HepG2 (cell line): ENCODE data around the gene EPC2. TPM values are rescaled to one million over a fixed set of nuclear protein-coding genes. Genes with fewer than 3 reads are reported as not detected.

Source experiments
- BHLHE40 ChIP-seq: IDR thresholded peaks from 2 replicates; pipeline ENCODE4 v1.6.1; 2011; ENCODE audit warnings: low read length, improper control_type of control experiment
- CHD2 ChIP-seq: IDR thresholded peaks from 2 replicates; pipeline ENCODE4 v1.6.1; 2011; ENCODE audit warnings: low read depth, low read length, improper control_type of control experiment
- DMAP1 ChIP-seq: IDR thresholded peaks from 2 replicates; pipeline ENCODE4 v1.6.1; 2016
- ERF ChIP-seq: IDR thresholded peaks from 2 replicates; pipeline ENCODE4 v1.6.1; 2018; ENCODE audit warnings: missing biosample characterization, missing genetic modification reagents
- FOSL1 ChIP-seq: sonication (generic); formaldehyde crosslinking; IDR thresholded peaks from 2 replicates; pipeline ENCODE4 v1.9.0; 2021; ENCODE audit warnings: missing genetic modification reagents, borderline replicate concordance
- GABPA ChIP-seq, 2 experiments: IDR thresholded peaks; 2 replicates each; pipeline ENCODE4 v1.6.1; 2011 to 2016; ENCODE audit warnings: low read depth in 2 of 2, low read length in 1 of 2, missing biosample characterization in 1 of 2, missing genetic modification characterization in 1 of 2
- GABPB1 ChIP-seq: IDR thresholded peaks from 2 replicates; pipeline ENCODE4 v1.6.1; 2016; ENCODE audit warnings: mild to moderate bottlenecking, missing genetic modification reagents, moderate library complexity, missing compliant biosample characterization
- GPN1 ChIP-seq: sonication (generic); formaldehyde crosslinking; IDR thresholded peaks from 2 replicates; pipeline ENCODE4 v1.5.1; 2020; ENCODE audit warnings: missing genetic modification reagents, borderline replicate concordance
- KDM5B ChIP-seq: sonication (generic); formaldehyde crosslinking; IDR thresholded peaks from 2 replicates; pipeline ENCODE4 v1.4.0; 2020; ENCODE audit warnings: missing genetic modification reagents, mild to moderate bottlenecking, borderline replicate concordance
- LCORL ChIP-seq, 2 experiments: fragments of 450-650 bp in 1 of 2; sonication (generic) in 1 of 2; formaldehyde crosslinking in 1 of 2; IDR thresholded peaks; 2 replicates each; pipeline versions ENCODE4 v1.5.0 to v1.6.1; 2017 to 2020; ENCODE audit warnings: antibody characterized with exemption in 1 of 2, missing genetic modification reagents in 1 of 2
- NFE2 ChIP-seq: sonication (generic); formaldehyde crosslinking; IDR thresholded peaks from 2 replicates; pipeline ENCODE4 v1.4.0; 2020; ENCODE audit warnings: missing genetic modification reagents
- PITX1 ChIP-seq: sonication (generic); formaldehyde crosslinking; IDR thresholded peaks from 2 replicates; pipeline ENCODE4 v1.5.1; 2020; ENCODE audit warnings: mild to moderate bottlenecking, missing genetic modification reagents
- POLR2G ChIP-seq: fragments of 200-400 bp; formaldehyde crosslinking; IDR thresholded peaks from 2 replicates; pipeline ENCODE4 v1.6.1; 2018; ENCODE audit warnings: mild to moderate bottlenecking, low read depth, low read length, moderate library complexity
- RXRA ChIP-seq: sonication (generic); formaldehyde crosslinking; IDR thresholded peaks from 2 replicates; pipeline ENCODE4 v1.5.1; 2020; ENCODE audit warnings: missing genetic modification reagents
- SAP130 ChIP-seq: IDR thresholded peaks from 2 replicates; pipeline ENCODE4 v1.6.1; 2016; ENCODE audit warnings: low read depth
- SIX1 ChIP-seq: sonication (generic); formaldehyde crosslinking; IDR thresholded peaks from 2 replicates; pipeline ENCODE4 v1.4.0; 2020; ENCODE audit warnings: missing genetic modification reagents, borderline replicate concordance
- TBP ChIP-seq: sonication (generic); formaldehyde crosslinking; IDR thresholded peaks from 2 replicates; pipeline ENCODE4 v1.5.0; 2020; ENCODE audit warnings: missing genetic modification reagents
- TOPORS ChIP-seq: sonication (generic); formaldehyde crosslinking; IDR thresholded peaks from 2 replicates; pipeline ENCODE4 v1.8.0; 2023; ENCODE audit warnings: mild to moderate bottlenecking, missing genetic modification reagents
- WIZ ChIP-seq: sonication (generic); formaldehyde crosslinking; IDR thresholded peaks from 2 replicates; pipeline ENCODE4 v1.5.1; 2020; ENCODE audit warnings: mild to moderate bottlenecking, missing genetic modification reagents
- ZBTB7A ChIP-seq: sonication (generic); formaldehyde crosslinking; IDR thresholded peaks from 2 replicates; pipeline ENCODE4 v1.8.0; 2022; ENCODE audit warnings: mild to moderate bottlenecking, missing genetic modification reagents
- ZNF160 ChIP-seq: sonication (generic); formaldehyde crosslinking; IDR thresholded peaks from 2 replicates; pipeline ENCODE4 v1.8.0; 2022; ENCODE audit warnings: mild to moderate bottlenecking, inconsistent platforms, missing genetic modification reagents
- ZNF264 ChIP-seq: sonication (generic); formaldehyde crosslinking; IDR thresholded peaks from 2 replicates; pipeline ENCODE4 v1.4.0; 2020; ENCODE audit warnings: missing genetic modification reagents
- ZNF331 ChIP-seq: sonication (generic); formaldehyde crosslinking; IDR thresholded peaks from 2 replicates; pipeline ENCODE4 v1.4.0; 2020; ENCODE audit warnings: missing genetic modification reagents
- ZNF670 ChIP-seq: sonication (generic); formaldehyde crosslinking; IDR thresholded peaks from 2 replicates; pipeline ENCODE4 v1.8.0; 2022; ENCODE audit warnings: mild to moderate bottlenecking, missing genetic modification reagents, borderline replicate concordance
- ZNF775 ChIP-seq: sonication (generic); formaldehyde crosslinking; IDR thresholded peaks from 2 replicates; pipeline ENCODE4 v1.4.0; 2020; ENCODE audit warnings: missing genetic modification reagents, mild to moderate bottlenecking, moderate library complexity, borderline replicate concordance
- polyA plus RNA-seq, 8 experiments: library from polyadenylated mRNA; depleted of rRNA in 3 of 8; stranded (reverse) in 7 of 8; unstranded in 1 of 8; fragments of >200 nt; fragmentation: Illumina TruSeq in 4 of 8; extraction: Trizol in 4 of 8; gene quantifications; 2 replicates each; pipeline versions ENCODE4 v1.2.1 to v1.2.3, GENCODE V29; 2011 to 2016; ENCODE audit warnings: low read depth in 4 of 8, missing spikeins in 1 of 8, mixed read lengths in 1 of 8; ENCODE audit not compliant: insufficient read depth in 1 of 8
- total RNA-seq, 5 experiments: library from RNA; depleted of rRNA; stranded (reverse); fragments of >200 nt; fragmentation: Illumina TruSeq; extraction: Trizol; gene quantifications; 2 replicates each; pipeline ENCODE4 v1.2.3, GENCODE V29; 2016; ENCODE audit warnings: low read depth in 1 of 5
- TF ChIP-seq, protein P1 (sequence below): IDR thresholded peaks from 2 replicates; pipeline ENCODE4 v1.6.1; 2012; ENCODE audit warnings: inconsistent platforms
- TF ChIP-seq, protein P2 (sequence below): sonication (generic); formaldehyde crosslinking; IDR thresholded peaks from 2 replicates; pipeline ENCODE4 v1.4.0; 2020; ENCODE audit warnings: missing genetic modification reagents

EPC2 gene
- total and polyA plus RNA-seq, 2 of the 13 experiments (the other 11 are each of a cell fraction or from before 2014, with no cell fraction given): 20.5 to 22.0 TPM

DNA sequence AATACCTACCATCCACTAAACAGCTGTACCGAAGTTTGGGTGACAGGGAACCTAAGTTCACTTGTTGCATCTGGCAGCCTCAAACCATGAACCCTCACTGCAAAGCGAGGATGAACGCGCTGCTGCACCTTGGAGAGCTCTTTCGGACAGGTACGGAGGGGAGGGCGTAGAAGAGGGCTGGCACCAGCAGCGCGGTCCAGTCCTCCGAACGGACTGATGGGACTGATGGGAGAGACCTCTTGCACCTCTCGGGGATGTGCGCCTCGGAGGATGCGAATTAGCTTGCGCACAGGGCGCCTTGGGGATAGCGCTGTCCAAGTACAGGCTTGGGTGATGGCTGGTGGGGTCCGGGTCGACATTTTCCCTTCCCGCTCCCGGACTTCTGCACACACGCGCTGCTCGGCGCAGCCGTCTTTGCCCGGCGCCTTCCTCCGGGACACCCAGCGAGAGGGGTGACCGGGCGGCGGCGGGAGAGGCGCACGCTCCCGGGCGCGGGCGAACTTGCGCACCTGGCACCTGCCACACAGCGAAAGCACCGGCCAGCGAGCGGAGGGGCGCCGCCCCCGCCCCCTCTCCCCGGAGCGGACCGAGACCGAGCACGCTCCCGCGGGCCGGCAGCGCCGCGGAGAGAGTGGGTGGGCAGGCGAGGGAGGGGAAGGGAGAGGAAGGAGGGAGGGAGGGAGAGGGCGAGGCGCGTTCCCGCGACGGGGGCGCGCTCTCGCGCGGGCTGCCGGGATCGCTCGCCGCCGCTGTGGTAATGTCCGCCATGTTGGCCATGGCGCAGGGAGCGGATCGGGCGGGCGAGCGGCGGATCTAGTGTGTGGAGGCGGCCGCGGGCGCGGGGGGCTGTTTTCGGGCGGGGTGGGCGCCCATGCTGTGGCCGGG, at the start of gene EPC2 (continued):
- no peak for TF ChIP-seq LCORL (IDR thresholded peaks at IDR 0.05)
- no peak; the same call in 1 of the 2 replicates for TF ChIP-seq LCORL (CRISPR knock-in tag; IDR thresholded peaks at IDR 0.05)
- TF ChIP-seq TBP (CRISPR knock-in tag): no peak
- TF ChIP-seq KDM5B (CRISPR knock-in tag): peak; percentile 88; the same call in 1 of the 2 replicates
- peak; percentile 27; the same call in 1 of the 2 replicates for TF ChIP-seq RXRA (CRISPR knock-in tag)
- TF ChIP-seq ZNF264 (CRISPR knock-in tag): no peak
- peak; percentile 90 for TF ChIP-seq POLR2G
- TF ChIP-seq CHD2: peak; percentile 85
- TF ChIP-seq DMAP1 (CRISPR knock-in tag): peak; percentile 69; the same call in 1 of the 2 replicates
- TF ChIP-seq GABPA (IDR thresholded peaks at IDR 0.05; ENCODE audit: low read depth, low read length): no peak
- TF ChIP-seq GABPA (CRISPR knock-in tag; IDR thresholded peaks at IDR 0.05; ENCODE audit: low read depth): no peak
- TF ChIP-seq TOPORS (CRISPR knock-in tag): no peak
- TF ChIP-seq SIX1 (CRISPR knock-in tag): no peak
- 0 out of 2 replicates have a peak, but pooled peaks have one; percentile 28 for TF ChIP-seq WIZ (CRISPR knock-in tag)
- TF ChIP-seq, protein P1, sequence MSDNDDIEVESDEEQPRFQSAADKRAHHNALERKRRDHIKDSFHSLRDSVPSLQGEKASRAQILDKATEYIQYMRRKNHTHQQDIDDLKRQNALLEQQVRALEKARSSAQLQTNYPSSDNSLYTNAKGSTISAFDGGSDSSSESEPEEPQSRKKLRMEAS: peak; percentile 62; the same call in 1 of the 2 replicates
- no peak for TF ChIP-seq ERF
- 0 out of 2 replicates have a peak, but pooled peaks have one; percentile 21 for TF ChIP-seq ZNF670
- TF ChIP-seq NFE2 (CRISPR knock-in tag): no peak
- TF ChIP-seq, protein P2, sequence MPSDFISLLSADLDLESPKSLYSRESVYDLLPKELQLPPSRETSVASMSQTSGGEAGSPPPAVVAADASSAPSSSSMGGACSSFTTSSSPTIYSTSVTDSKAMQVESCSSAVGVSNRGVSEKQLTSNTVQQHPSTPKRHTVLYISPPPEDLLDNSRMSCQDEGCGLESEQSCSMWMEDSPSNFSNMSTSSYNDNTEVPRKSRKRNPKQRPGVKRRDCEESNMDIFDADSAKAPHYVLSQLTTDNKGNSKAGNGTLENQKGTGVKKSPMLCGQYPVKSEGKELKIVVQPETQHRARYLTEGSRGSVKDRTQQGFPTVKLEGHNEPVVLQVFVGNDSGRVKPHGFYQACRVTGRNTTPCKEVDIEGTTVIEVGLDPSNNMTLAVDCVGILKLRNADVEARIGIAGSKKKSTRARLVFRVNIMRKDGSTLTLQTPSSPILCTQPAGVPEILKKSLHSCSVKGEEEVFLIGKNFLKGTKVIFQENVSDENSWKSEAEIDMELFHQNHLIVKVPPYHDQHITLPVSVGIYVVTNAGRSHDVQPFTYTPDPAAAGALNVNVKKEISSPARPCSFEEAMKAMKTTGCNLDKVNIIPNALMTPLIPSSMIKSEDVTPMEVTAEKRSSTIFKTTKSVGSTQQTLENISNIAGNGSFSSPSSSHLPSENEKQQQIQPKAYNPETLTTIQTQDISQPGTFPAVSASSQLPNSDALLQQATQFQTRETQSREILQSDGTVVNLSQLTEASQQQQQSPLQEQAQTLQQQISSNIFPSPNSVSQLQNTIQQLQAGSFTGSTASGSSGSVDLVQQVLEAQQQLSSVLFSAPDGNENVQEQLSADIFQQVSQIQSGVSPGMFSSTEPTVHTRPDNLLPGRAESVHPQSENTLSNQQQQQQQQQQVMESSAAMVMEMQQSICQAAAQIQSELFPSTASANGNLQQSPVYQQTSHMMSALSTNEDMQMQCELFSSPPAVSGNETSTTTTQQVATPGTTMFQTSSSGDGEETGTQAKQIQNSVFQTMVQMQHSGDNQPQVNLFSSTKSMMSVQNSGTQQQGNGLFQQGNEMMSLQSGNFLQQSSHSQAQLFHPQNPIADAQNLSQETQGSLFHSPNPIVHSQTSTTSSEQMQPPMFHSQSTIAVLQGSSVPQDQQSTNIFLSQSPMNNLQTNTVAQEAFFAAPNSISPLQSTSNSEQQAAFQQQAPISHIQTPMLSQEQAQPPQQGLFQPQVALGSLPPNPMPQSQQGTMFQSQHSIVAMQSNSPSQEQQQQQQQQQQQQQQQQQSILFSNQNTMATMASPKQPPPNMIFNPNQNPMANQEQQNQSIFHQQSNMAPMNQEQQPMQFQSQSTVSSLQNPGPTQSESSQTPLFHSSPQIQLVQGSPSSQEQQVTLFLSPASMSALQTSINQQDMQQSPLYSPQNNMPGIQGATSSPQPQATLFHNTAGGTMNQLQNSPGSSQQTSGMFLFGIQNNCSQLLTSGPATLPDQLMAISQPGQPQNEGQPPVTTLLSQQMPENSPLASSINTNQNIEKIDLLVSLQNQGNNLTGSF: no peak
- peak; percentile 55; the same call in 1 of the 2 replicates for TF ChIP-seq GPN1 (CRISPR knock-in tag)
- TF ChIP-seq BHLHE40: peak; percentile 6; the same call in 1 of the 2 replicates
- TF ChIP-seq SAP130 (CRISPR knock-in tag): peak; percentile 67
- TF ChIP-seq ZNF160: peak; percentile 20; the same call in 1 of the 2 replicates
- peak; percentile 76; the same call in 1 of the 2 replicates for TF ChIP-seq GABPB1 (CRISPR knock-in tag)
- TF ChIP-seq ZBTB7A (CRISPR knock-in tag): peak; percentile 13
- TF ChIP-seq FOSL1 (CRISPR knock-in tag): no peak
- no peak for TF ChIP-seq ZNF775 (CRISPR knock-in tag)
- no peak for TF ChIP-seq PITX1 (CRISPR knock-in tag)
- peak; percentile 27 for TF ChIP-seq ZNF331
